GM23338 (cell line): ENCODE measurements around the gene MCM9. TPM values are rescaled to one million over a fixed set of nuclear protein-coding genes. Genes with fewer than 3 reads are reported as not detected.

ENCODE experiments used
- ATAC-seq: fragments of 200-7000 bp; cut with Tn5 transposase; 3 replicates; pipeline ENCODE4 v1.9.1; 2020
- DNase-seq: peaks from one replicate; pipeline ENCODE4 v3.0.0-alpha.2; 2015; ENCODE audit warnings: low spot score
- H2AFZ ChIP-seq: fragments of 200-600 bp; sonication (generic); 2 replicates; pipeline ENCODE4 v1.8.0; 2016; ENCODE audit warnings: antibody characterized with exemption, mild to moderate bottlenecking, moderate library complexity
- H3F3A ChIP-seq: fragments of 200-600 bp; sonication (generic); replicated peaks from 2 replicates; pipeline ENCODE4 v1.8.0; 2017; ENCODE audit warnings: antibody characterized with exemption, mixed run types, low read depth
- H3K27ac ChIP-seq: fragments of 200-600 bp; sonication (generic); 2 replicates; pipeline ENCODE4 v1.6.1; 2016; ENCODE audit warnings: low read depth
- H3K27me3 ChIP-seq: fragments of 200-600 bp; sonication (generic); 2 replicates; pipeline ENCODE4 v1.8.0; 2016; ENCODE audit warnings: mild to moderate bottlenecking, mixed run types, moderate library complexity; ENCODE audit not compliant: insufficient read depth
- H3K36me3 ChIP-seq: fragments of 200-600 bp; sonication (generic); 2 replicates; pipeline ENCODE4 v1.8.0; 2016; ENCODE audit warnings: mild to moderate bottlenecking; ENCODE audit not compliant: insufficient read depth
- H3K4me1 ChIP-seq: fragments of 200-600 bp; sonication (generic); 2 replicates; pipeline ENCODE4 v1.8.0; 2016; ENCODE audit warnings: mild to moderate bottlenecking, moderate library complexity; ENCODE audit not compliant: insufficient read depth
- H3K4me2 ChIP-seq: fragments of 200-600 bp; sonication (generic); 2 replicates; pipeline ENCODE4 v1.7.1; 2017; ENCODE audit warnings: mixed run types
- H3K4me3 ChIP-seq: fragments of 200-600 bp; sonication (generic); 2 replicates; pipeline ENCODE4 v1.6.1; 2016; ENCODE audit warnings: mixed run types
- H3K79me2 ChIP-seq: fragments of 200-600 bp; sonication (generic); replicated peaks from 2 replicates; pipeline ENCODE4 v1.8.0; 2017; ENCODE audit warnings: mild to moderate bottlenecking; ENCODE audit not compliant: insufficient read depth
- H3K9me2 ChIP-seq: fragments of 200-600 bp; sonication (generic); 2 replicates; pipeline ENCODE4 v1.8.0; 2017; ENCODE audit not compliant: insufficient read depth
- H4K20me1 ChIP-seq: fragments of 200-600 bp; sonication (generic); replicated peaks from 2 replicates; pipeline ENCODE4 v1.8.0; 2017; ENCODE audit warnings: mild to moderate bottlenecking; ENCODE audit not compliant: insufficient read depth
- H3K27ac Mint-ChIP-seq: 2 replicates; pipeline ENCODE4 v1.8.0; 2020; ENCODE audit warnings: inconsistent platforms, mild to moderate bottlenecking, moderate library complexity, mixed read lengths
- H3K27me3 Mint-ChIP-seq: 3 replicates; pipeline ENCODE4 v1.8.0; 2022; ENCODE audit warnings: low read depth, mild to moderate bottlenecking, moderate library complexity, mixed read lengths, inconsistent platforms; ENCODE audit not compliant: insufficient read depth, poor library complexity
- H3K36me3 Mint-ChIP-seq: 3 replicates; pipeline ENCODE4 v1.8.0; 2021; ENCODE audit warnings: low read depth, mild to moderate bottlenecking, inconsistent platforms, moderate library complexity, mixed read lengths
- H3K4me1 Mint-ChIP-seq: 3 replicates; pipeline ENCODE4 v1.8.0; 2020; ENCODE audit warnings: mild to moderate bottlenecking, inconsistent platforms, mixed read lengths
- H3K4me3 Mint-ChIP-seq: 3 replicates; pipeline ENCODE4 v1.8.0; 2021; ENCODE audit warnings: moderate library complexity, mild to moderate bottlenecking, inconsistent platforms, mixed read lengths
- H3K9me3 Mint-ChIP-seq: 3 replicates; pipeline ENCODE4 v1.8.0; 2020; ENCODE audit warnings: moderate library complexity, mild to moderate bottlenecking, inconsistent platforms, mixed read lengths
- CTCF ChIP-seq, 2 experiments: fragments of 200-600 bp in 1 of 2; sonication (generic) in 1 of 2; conservative IDR thresholded peaks; 2 replicates each; pipeline versions ENCODE4 v1.5.1 to v1.6.1; 2016 to 2017; ENCODE audit warnings: antibody characterized with exemption in 2 of 2, low read depth in 2 of 2, mild to moderate bottlenecking in 2 of 2, moderate library complexity in 1 of 2
- ETS1 ChIP-seq: IDR thresholded peaks from 2 replicates; pipeline ENCODE4 v1.6.1; 2016; ENCODE audit warnings: antibody characterized with exemption
- EZH2 ChIP-seq: fragments of 200-600 bp; sonication (generic); IDR thresholded peaks from one replicate; pipeline ENCODE4 v1.8.0; 2017; ENCODE audit warnings: antibody characterized with exemption, mild to moderate bottlenecking, low read depth; ENCODE audit not compliant: unreplicated experiment
- EZH2phosphoT487 ChIP-seq: fragments of 200-600 bp; sonication (generic); IDR thresholded peaks from one replicate; pipeline ENCODE4 v1.8.1; 2018; ENCODE audit warnings: antibody characterized with exemption; ENCODE audit not compliant: unreplicated experiment
- JUNB ChIP-seq: IDR thresholded peaks from one replicate; pipeline ENCODE4 v1.6.1; 2016; ENCODE audit warnings: antibody characterized with exemption; ENCODE audit not compliant: unreplicated experiment
- NANOG ChIP-seq: IDR thresholded peaks from 2 replicates; pipeline ENCODE4 v1.6.1; 2016; ENCODE audit warnings: antibody characterized with exemption, borderline replicate concordance
- POLR2AphosphoS5 ChIP-seq: IDR thresholded peaks from 2 replicates; pipeline ENCODE4 v1.6.1; 2016; ENCODE audit warnings: antibody characterized with exemption, low read depth
- STAT1 ChIP-seq: IDR thresholded peaks from one replicate; pipeline ENCODE4 v1.6.1; 2016; ENCODE audit warnings: antibody characterized with exemption; ENCODE audit not compliant: unreplicated experiment
- ZNF331 ChIP-seq: fragments of 250-450 bp; sonication (Bioruptor Pico); IDR thresholded peaks from 2 replicates; pipeline ENCODE4 v1.5.0; 2020; ENCODE audit warnings: low read depth, mild to moderate bottlenecking, moderate library complexity
- ZNF462 ChIP-seq: fragments of 250-450 bp; sonication (Bioruptor Pico); IDR thresholded peaks from 2 replicates; pipeline ENCODE4 v1.5.0; 2020; ENCODE audit warnings: mild to moderate bottlenecking, moderate library complexity
- polyA plus RNA-seq: library from polyadenylated mRNA; unstranded; fragments of >200 nt; fragmentation: Nextera tagmentation; extraction: Ambion mirVana; gene quantifications from 2 replicates; pipeline ENCODE4 v1.2.1, GENCODE V29; 2016
- total RNA-seq: library from RNA; depleted of rRNA; stranded (reverse); fragments of >200 nt; shearing (Covaris generic); gene quantifications from 2 replicates; pipeline ENCODE4 v1.2.3, GENCODE V29; 2014

Gene MCM9
- total and polyA plus RNA-seq, 2 experiments from 2014 or later, result 14.9 to 16.6 TPM

- no peaks in the 10 kb centered on the region for H4K20me1 ChIP-seq
- H3K4me3 ChIP-seq, result no peak overlapping the region
- H3K36me3 ChIP-seq, result no peaks in the 10 kb centered on the region
- no peaks in the 10 kb centered on the region for H3F3A ChIP-seq
- no peak overlapping the region for H3K27ac Mint-ChIP-seq
- H3K4me1 Mint-ChIP-seq, result peaks cover 2% of the 10 kb centered on the region
- no peak overlapping the region for H3K4me3 Mint-ChIP-seq
- ATAC-seq (no peak), DNase-seq (no peak)
- no peak overlapping the region for H2AFZ ChIP-seq
- H3K79me2 ChIP-seq, result no peaks in the 10 kb centered on the region
- no peak overlapping the region for H3K27ac ChIP-seq
- no peaks in the 10 kb centered on the region for H3K27me3 Mint-ChIP-seq
- H3K9me3 Mint-ChIP-seq, result peaks cover 6% of the 10 kb centered on the region
- H3K27me3 ChIP-seq, result no peaks in the 10 kb centered on the region
- 0 out of 3 replicates have a peak, but pooled peaks cover 2% of the 10 kb centered on the region for H3K36me3 Mint-ChIP-seq
- TF ChIP-seq NANOG, result no peak
- no peaks in the 10 kb centered on the region for H3K4me1 ChIP-seq
- no peaks in the 10 kb centered on the region for H3K9me2 ChIP-seq
- no peak overlapping the region for H3K4me2 ChIP-seq
Measured at GRCh38 chr6:118789954-118790353, 145.0 kb downstream of the MCM9 start.

- Mint-ChIP-seq H3K36me3 (no peaks in the 10 kb centered on the region), H3K4me3 (no peak overlapping the region), H3K27me3 (no peaks in the 10 kb centered on the region), H3K9me3 (0 out of 3 replicates have a peak, but pooled peaks cover 4% of the 10 kb centered on the region), H3K4me1 (peaks cover 7% of the 10 kb centered on the region), H3K27ac (no peak overlapping the region)
- Histone ChIP-seq H3K4me2 (no peak overlapping the region), H3K27me3 (no peaks in the 10 kb centered on the region), H3K4me1 (no peaks in the 10 kb centered on the region), H3K79me2 (no peaks in the 10 kb centered on the region), H3K9me2 (no peaks in the 10 kb centered on the region), H3F3A (no peaks in the 10 kb centered on the region), H3K4me3 (no peak overlapping the region), H3K27ac (no peak overlapping the region), H2AFZ (no peak overlapping the region), H3K36me3 (no peaks in the 10 kb centered on the region), H4K20me1 (no peaks in the 10 kb centered on the region)
- ATAC-seq (no peak), DNase-seq (no peak)
- no peak for TF ChIP-seq STAT1
- no peak for TF ChIP-seq ZNF331
- TF ChIP-seq ZNF462, result no peak
- TF ChIP-seq NANOG, result no peak
- no peak for TF ChIP-seq POLR2AphosphoS5
- TF ChIP-seq ETS1, result no peak
- TF ChIP-seq EZH2, result no peak
- no peak for TF ChIP-seq CTCF (conservative IDR thresholded peaks at IDR 0.05; ENCODE audit: low read depth in 2 of 2)
- no peak for TF ChIP-seq EZH2phosphoT487
- TF ChIP-seq JUNB, result no peak
Measured at GRCh38 chr6:118789419-118789818, 145.5 kb downstream of the MCM9 start.
